GM10266 (cell line): Measurements from ENCODE around the gene GPC6.

Source experiments
- DNase-seq: peaks from one replicate; pipeline ENCODE4 v3.0.0; 2012; ENCODE audit errors: extremely low spot score
- TF ChIP-seq, protein P1 (sequence below): IDR thresholded peaks from 2 replicates; pipeline ENCODE4 v1.5.1; 2012; ENCODE audit warnings: mild to moderate bottlenecking, low read depth; ENCODE audit not compliant: control insufficient read depth, insufficient read depth; ENCODE audit errors: missing control alignments

Gene GPC6

DNA sequence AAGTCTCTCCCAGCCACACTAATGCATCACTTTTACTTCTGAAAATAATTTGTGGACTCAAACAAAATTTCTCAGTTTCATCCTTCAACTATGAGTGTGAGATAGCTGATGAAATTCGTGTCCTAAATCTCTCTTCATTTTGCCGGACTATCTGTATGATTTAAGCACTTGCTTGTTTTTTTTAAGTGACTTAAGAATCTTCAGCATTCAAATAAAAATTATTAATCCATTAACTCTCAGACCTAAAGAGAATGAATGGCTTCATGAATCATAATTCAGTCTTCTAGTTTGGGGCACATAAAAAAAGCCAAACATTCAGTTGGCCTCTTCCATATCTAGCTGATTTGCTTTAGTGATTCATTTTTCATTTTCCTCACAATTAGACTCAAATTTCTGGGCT, 673.4 kb downstream of the GPC6 start:
- no peak for DNase-seq

DNA sequence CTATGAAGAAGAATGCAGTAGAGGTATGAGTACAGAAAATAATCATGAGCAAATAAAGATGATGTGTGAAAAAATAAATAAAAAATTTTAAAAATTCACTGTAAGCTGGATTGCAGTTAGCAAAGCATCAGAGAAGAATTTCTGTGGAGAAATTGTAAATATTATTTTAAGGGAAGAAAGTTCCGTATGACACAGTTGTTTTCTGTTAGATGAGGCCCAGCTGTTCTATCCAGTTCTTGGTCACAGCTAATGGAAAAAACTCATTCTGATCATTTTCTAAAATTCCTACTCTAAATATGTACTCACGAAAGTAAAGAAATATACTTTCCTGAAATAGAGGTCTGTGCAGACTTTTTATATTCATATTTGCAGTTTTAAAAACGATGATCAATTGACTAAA, 674.1 kb downstream of the GPC6 start:
- DNase-seq, result no peak
- TF ChIP-seq, protein P1, sequence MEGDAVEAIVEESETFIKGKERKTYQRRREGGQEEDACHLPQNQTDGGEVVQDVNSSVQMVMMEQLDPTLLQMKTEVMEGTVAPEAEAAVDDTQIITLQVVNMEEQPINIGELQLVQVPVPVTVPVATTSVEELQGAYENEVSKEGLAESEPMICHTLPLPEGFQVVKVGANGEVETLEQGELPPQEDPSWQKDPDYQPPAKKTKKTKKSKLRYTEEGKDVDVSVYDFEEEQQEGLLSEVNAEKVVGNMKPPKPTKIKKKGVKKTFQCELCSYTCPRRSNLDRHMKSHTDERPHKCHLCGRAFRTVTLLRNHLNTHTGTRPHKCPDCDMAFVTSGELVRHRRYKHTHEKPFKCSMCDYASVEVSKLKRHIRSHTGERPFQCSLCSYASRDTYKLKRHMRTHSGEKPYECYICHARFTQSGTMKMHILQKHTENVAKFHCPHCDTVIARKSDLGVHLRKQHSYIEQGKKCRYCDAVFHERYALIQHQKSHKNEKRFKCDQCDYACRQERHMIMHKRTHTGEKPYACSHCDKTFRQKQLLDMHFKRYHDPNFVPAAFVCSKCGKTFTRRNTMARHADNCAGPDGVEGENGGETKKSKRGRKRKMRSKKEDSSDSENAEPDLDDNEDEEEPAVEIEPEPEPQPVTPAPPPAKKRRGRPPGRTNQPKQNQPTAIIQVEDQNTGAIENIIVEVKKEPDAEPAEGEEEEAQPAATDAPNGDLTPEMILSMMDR, result no peak

More for the DNA sequence above, 673.4 kb downstream of the GPC6 start:
- TF ChIP-seq, protein P1, result no peak

DNA sequence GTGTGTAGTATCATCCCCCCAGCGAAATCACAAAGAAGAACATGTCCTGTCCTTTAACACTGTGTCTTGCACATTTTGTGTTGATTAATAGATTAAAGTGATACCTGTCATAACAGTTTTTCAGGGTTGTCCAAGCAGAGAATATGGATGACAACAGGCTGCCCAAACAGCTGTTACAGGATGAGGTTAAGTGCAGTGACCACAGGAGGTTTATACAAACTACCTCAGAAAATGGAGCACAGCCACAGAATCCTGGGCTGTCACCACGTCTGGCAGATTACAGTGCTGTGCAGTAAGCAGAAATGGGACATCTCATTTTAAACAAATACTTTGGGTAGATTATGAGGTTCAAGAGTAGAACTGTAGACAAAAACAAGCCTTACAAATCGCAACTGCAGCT, 677.3 kb downstream of the GPC6 start:
- TF ChIP-seq, protein P1, result no peak
- no peak for DNase-seq

DNA sequence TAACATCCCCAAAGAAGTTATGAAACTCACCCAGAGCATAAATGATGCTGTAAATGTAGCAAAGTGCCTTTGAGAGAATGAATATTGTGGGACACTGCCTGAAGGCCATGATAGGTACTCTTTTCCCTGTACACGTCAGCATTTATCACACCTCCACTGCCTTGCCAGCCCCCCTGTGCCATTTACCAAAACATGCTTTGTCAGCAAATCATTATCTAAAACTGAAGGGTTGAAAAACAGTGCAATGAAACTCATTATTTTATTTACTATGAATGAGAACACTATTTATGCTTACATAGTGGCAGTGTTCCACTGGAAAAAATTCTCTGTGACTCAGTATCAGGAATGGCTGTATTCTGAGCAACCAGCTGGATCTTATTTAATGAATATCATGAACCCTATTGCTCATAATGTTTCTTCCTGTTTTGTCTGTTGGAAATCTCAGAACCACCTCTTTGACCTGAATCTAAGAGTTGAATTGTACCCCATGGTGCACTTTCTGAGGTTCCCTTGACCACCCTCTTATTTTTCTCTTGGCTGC, 688.7 kb downstream of the GPC6 start:
- TF ChIP-seq, protein P1, result no peak
- DNase-seq, result no peak

DNA sequence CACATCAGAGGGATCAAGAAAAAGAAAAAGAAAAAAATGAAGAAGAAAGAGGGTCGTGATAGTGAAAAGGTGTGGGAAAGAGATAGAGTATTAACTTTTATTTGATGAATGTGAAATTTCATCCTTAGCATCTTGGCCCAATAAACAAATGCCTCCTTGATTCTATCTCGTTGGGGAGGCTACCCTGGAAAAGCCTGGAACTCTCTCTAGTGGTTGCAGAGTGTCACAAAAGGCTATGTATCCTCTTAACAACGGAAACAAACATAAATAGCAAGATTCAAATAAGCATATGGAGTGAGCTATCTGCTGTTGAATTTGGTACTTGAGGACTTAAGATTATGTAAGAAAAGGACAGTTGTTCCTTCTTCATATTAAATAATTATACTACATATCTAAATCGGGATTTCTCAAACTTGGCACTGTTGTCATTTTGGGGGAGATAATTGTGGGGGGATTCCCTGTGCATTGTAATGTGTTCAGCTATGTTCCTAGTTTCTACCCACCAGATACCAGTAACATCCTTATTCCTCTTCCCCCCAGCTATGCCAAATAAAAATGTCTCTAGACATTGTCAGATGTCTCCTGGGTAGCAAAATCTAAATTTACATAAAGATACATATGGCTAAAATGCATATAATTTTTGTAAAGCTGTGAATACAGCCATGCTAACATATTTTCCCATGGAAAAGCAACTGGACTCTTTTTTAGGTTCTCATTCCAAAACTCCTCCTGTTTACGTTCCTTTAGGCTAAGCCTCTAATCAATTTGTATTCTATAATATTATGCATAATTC, 695.7 kb downstream of the GPC6 start:
- TF ChIP-seq, protein P1, result no peak

DNA sequence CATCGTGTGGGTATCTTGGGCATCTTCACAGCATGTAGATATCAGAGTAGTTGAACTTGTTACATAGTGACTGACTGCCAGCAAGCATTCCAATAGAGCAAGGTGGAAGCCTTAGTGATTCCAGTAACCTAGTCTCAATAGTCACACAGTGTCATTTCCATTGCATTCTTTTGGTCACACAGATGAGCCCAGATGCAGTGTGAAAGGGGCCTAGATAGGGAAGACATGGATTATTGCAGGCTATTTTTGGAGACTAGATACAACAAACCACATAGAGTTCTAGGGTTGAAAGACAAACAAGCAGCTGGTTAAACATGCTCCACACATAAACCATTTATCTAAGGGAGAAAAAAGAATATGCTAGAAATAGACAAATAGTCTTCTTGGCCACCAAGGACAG, 699.4 kb downstream of the GPC6 start:
- no peak for DNase-seq
- TF ChIP-seq, protein P1, result no peak

More for the DNA sequence above, 695.7 kb downstream of the GPC6 start:
- DNase-seq, result no peak

DNA sequence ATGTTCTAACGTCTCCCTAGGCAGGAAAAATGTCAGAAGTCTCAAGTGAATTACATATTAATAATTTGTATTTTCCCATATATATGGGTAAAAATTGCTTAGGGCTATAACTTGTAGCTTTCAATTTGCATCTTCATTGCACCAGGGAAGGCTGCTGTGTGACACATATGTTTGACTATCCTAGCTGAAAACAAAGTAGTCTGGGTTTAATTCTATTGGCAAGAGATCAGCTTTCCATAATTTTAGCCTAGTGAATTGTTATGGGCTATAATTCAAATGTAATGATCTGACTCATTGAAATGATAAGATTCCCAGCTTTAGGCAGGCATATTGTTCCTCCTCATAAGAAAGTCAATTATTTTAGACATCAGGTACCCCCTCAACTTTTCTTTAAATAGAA, 699.8 kb downstream of the GPC6 start:
- TF ChIP-seq, protein P1, result no peak
- no peak for DNase-seq
